GM10266 (cell line): Measurements from ENCODE around the gene LTBP1.

Source experiments
- DNase-seq: peaks from one replicate; pipeline ENCODE4 v3.0.0; 2012; ENCODE audit errors: extremely low spot score
- TF ChIP-seq, protein P1 (sequence below): IDR thresholded peaks from 2 replicates; pipeline ENCODE4 v1.5.1; 2012; ENCODE audit warnings: mild to moderate bottlenecking, low read depth; ENCODE audit not compliant: control insufficient read depth, insufficient read depth; ENCODE audit errors: missing control alignments

LTBP1 gene

DNA sequence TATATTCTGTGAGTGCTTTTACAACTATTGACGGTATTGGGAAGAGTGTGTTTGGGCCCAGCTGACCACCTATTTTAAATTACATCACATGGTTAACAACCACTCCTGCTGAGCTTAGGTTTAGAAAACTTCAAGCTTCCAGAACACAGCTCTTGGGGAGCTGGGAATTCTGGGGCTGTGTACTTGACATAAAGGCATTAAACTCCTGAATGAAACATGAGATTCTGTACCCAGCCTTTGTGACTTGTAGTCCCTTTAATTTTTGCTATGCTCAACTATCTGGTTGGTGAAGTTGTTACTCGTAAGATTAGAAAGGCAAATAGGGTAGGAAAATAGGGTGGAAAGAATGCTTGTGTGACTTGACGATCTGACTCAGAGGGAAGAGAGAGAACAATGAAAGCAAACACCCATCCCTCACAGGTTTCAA lies 66.9 kb downstream of the LTBP1 start:
- TF ChIP-seq, protein P1, sequence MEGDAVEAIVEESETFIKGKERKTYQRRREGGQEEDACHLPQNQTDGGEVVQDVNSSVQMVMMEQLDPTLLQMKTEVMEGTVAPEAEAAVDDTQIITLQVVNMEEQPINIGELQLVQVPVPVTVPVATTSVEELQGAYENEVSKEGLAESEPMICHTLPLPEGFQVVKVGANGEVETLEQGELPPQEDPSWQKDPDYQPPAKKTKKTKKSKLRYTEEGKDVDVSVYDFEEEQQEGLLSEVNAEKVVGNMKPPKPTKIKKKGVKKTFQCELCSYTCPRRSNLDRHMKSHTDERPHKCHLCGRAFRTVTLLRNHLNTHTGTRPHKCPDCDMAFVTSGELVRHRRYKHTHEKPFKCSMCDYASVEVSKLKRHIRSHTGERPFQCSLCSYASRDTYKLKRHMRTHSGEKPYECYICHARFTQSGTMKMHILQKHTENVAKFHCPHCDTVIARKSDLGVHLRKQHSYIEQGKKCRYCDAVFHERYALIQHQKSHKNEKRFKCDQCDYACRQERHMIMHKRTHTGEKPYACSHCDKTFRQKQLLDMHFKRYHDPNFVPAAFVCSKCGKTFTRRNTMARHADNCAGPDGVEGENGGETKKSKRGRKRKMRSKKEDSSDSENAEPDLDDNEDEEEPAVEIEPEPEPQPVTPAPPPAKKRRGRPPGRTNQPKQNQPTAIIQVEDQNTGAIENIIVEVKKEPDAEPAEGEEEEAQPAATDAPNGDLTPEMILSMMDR: no peak
- no peak for DNase-seq

- TF ChIP-seq, protein P1: no peak
- no peak for DNase-seq
Measured at GRCh38 chr2:33014268-33014667, 67.5 kb downstream of the LTBP1 start.

GRCh38 chr2:33015421-33016142 lies 68.8 kb downstream of the LTBP1 start:
- TF ChIP-seq, protein P1: no peak
- no peak for DNase-seq

DNA sequence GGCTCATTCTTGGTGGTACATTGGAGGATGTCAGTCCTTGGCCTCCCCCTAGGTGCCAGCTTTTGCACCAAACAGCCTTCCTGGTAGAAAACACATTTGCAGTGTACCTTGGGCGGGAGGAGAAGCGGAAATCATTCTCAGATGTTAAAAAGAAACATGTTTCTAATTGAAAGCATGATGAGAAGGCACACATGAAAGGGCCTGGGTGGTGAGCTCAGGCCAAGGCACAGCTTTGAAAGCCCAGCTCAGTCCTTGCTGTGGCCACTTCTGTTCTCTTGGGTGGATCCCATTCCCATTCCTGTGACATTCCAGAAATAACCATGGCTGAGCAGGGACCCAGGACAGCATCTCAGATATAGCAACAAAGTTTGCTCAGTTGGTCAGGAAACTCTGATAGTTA lies 71.5 kb downstream of the LTBP1 start:
- TF ChIP-seq, protein P1: no peak
- no peak for DNase-seq

DNA sequence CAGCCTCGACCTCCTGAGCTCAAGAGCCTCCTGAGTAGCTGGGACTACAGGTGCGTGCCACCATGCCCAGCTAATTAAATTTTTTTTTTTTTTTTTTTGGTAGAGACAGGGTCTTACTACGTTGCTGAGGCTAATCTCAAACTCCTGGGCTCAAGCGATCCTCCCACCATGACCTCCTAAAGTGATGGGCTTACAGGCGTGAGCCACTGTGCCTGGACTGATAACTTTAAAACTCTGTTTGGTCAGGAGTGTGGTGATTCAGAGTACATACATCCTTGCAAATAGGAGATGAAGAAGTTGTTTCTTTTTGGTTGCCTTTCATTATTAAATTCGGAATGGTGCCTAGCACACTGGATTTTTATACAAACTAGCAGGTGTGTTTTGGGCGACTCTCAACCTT lies 73.0 kb downstream of the LTBP1 start:
- TF ChIP-seq, protein P1: no peak
- DNase-seq: no peak

DNA sequence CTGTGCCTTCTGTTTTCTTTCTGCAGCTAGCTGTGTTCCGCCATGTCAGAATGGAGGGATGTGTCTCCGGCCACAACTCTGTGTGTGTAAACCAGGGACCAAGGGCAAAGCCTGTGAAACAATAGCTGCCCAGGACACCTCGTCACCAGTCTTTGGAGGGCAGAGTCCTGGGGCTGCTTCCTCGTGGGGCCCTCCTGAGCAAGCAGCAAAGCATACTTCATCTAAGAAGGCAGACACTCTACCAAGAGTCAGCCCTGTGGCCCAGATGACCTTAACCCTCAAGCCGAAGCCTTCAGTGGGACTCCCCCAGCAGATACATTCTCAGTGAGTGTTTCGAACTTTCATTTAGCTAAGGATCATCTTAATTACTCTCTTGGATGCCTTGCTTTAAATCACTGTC lies 74.1 kb downstream of the LTBP1 start:
- no peak for DNase-seq
- TF ChIP-seq, protein P1: no peak

GRCh38 chr2:33021542-33022227 lies 74.9 kb downstream of the LTBP1 start:
- DNase-seq: no peak
- TF ChIP-seq, protein P1: no peak
